ENCODE data around the gene ARHGAP18.

ARHGAP18 gene

DNA sequence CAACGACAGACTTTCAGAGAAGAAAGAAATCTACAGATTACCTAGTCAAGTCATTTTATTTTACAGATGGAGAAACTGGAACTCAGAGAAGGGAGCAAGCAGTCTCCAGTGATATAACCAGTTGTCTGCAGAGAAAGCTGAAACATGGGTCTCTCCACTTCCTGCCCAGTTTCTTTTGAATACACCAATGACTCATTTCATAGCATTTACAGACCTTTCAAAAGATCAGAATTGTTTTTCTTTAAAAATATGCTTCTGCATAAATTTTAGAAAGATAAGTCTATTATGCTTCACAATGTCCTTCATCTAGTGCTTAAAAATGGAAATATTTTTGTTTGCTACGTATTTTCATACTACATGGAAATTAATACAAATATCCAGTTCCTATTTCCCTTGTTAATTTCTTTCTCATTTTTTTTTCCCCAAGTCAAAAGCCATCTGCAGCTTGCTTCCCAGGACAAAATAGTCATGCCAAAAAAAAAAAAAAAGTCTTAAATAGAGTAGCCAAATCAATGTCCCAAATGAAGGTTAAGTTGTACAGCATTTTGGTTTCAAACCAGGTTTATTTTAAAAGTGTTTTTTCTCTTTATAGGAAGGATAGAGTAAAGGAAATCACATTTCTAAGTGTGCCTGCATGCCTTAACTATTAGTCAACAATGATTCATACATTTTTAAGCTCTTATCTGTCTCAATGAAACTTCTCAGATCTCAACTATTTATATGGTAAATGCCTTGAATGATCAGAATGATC, 36.9 kb downstream of the ARHGAP18 start:
- H3K4me3 ChIP-seq (ENCODE audit: low read length) = no peak overlapping the region
- peak; percentile 69 for DNase-seq (ENCODE audit: low read depth)
- TF ChIP-seq, protein P1, sequence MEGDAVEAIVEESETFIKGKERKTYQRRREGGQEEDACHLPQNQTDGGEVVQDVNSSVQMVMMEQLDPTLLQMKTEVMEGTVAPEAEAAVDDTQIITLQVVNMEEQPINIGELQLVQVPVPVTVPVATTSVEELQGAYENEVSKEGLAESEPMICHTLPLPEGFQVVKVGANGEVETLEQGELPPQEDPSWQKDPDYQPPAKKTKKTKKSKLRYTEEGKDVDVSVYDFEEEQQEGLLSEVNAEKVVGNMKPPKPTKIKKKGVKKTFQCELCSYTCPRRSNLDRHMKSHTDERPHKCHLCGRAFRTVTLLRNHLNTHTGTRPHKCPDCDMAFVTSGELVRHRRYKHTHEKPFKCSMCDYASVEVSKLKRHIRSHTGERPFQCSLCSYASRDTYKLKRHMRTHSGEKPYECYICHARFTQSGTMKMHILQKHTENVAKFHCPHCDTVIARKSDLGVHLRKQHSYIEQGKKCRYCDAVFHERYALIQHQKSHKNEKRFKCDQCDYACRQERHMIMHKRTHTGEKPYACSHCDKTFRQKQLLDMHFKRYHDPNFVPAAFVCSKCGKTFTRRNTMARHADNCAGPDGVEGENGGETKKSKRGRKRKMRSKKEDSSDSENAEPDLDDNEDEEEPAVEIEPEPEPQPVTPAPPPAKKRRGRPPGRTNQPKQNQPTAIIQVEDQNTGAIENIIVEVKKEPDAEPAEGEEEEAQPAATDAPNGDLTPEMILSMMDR (IDR thresholded peaks at IDR 0.05; ENCODE audit: insufficient read depth, low read depth, low read length, missing control alignments) = no peak

DNA sequence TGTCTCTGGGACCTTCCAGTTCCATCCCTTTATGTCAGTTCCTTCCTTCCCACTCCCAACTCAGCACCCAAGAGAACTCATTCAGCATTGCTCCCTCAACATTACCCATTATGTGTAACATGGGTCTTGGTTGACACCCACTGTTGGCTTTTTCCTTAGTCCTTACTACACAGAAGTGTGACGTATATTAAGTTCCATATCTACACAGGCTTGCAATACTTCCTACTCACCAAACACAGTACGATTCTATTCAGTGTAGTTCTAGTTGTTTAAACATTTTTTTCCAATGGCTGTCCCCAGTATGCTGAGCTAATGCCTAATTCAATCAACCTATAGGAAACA, 37.7 kb downstream of the ARHGAP18 start:
- TF ChIP-seq, protein P1 (IDR thresholded peaks at IDR 0.05; ENCODE audit: insufficient read depth, low read depth, low read length, missing control alignments) = no peak
- no peak overlapping the region for H3K4me3 ChIP-seq (ENCODE audit: low read length)
- no peak for DNase-seq (ENCODE audit: low read depth)

DNA sequence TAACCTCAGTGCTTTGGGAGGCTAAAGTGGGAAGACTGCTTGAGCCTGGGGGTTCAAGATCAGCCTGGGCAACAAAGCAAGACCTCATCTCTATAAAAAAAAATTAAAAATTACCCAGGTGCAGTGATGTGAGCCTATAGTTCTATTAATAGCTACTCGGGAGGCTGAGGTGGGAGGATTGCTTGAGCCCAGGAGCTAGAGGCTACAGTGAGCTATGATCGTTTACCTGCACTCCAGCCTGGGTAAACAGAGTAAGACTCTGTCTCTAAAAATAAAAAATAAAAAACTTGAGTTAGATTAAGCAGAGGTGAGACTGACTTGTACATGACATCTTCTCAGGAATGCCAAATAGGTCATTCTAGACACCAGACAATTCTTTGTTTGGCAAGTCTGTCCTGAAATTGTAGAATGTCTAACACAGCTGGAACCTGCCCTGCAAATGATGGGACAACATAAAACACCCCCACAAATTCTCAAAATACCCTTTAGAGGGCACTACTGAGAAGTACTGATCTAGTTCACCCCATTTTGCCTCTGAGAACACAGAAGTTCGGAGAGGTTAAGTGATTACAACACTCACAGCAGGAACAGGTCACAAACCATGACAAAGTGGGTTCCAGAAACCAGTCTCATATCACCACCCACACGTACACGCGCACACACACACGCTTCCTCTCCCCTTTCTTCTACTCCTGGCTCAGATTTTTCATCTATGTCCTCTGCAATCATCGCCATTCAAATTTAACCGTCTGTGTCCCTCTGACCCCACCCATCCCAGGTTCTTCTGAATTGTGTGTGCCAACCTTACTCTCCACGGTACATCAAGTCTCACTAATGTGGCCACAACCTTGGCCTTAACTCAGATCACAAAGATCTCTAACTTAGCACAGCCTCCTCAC, 38.3 kb downstream of the ARHGAP18 start:
- DNase-seq (ENCODE audit: low read depth) = no peak

DNA sequence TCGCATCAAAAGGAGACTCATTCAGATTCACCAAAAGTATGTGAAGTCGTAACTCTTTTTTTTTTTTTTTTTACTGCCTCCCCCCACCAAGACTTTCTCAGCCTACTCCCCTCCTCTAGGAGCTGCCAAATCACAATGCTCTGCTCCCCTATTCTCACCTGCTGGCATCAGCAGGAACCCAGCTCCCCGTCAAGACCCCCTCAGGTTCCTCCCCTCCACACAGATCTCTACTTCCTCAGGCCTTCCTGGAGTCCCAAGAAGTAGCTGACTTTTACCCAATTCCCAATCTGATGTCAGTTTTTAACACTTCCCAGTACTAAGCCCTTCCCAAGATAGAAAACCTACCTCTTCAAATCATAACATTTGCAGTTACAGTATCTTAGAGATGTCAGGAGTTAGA, 39.3 kb downstream of the ARHGAP18 start:
- H3K4me3 ChIP-seq (ENCODE audit: low read length) = no peak overlapping the region
- DNase-seq (ENCODE audit: low read depth) = no peak
- TF ChIP-seq, protein P1 (IDR thresholded peaks at IDR 0.05; ENCODE audit: insufficient read depth, low read depth, low read length, missing control alignments) = no peak

More for the DNA sequence above, 38.3 kb downstream of the ARHGAP18 start:
- no peak overlapping the region for H3K4me3 ChIP-seq (ENCODE audit: low read length)
- TF ChIP-seq, protein P1 (IDR thresholded peaks at IDR 0.05; ENCODE audit: insufficient read depth, low read depth, low read length, missing control alignments) = no peak

DNA sequence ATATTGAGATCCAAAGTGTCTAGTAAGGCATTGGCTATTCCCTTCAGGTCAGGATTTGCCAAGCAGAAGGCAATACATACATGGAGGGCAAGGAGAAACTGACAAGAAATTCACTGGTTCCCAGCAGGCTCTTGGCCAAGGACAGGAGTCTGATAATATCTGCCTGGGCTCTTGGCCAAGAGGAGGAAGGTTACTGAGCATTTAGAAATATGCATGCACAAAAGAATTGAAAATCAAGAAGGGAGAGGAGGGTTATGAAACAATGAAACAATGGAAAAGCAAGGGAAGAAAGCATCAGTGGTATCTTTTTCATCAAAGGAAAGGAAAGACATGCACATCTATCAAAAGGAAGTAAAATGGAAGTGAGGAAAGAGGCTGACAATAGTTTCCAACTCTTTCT, 42.4 kb downstream of the ARHGAP18 start:
- no peak for DNase-seq (ENCODE audit: low read depth)
- no peak overlapping the region for H3K4me3 ChIP-seq (ENCODE audit: low read length)
- TF ChIP-seq, protein P1 (IDR thresholded peaks at IDR 0.05; ENCODE audit: insufficient read depth, low read depth, low read length, missing control alignments) = no peak

DNA sequence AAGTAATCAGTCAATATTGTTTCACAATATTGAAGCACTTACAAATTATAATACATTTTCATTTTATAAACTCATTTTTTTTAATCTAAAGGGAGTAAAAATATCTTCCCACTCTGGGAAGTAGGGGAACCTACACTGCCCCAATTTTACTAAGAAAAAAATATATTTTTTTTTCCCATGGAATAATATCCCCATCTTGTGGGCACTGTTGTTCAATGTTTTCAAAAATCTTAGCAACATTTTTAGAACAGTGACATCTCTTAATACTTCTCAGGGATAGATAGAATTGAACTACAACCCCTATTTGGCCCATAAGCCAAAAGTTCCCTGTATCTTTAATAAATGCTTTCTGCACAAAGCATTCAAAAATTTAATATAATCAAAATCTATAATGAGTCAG, 42.9 kb downstream of the ARHGAP18 start:
- no peak for DNase-seq (ENCODE audit: low read depth)
- no peak overlapping the region for H3K4me3 ChIP-seq (ENCODE audit: low read length)
- TF ChIP-seq, protein P1 (IDR thresholded peaks at IDR 0.05; ENCODE audit: insufficient read depth, low read depth, low read length, missing control alignments) = no peak

Measured in epithelial cell of esophagus (primary cell).